ENCODE data around the gene ENTPD7.
A peak's percentile ranks its signal among the peaks of the same experiment; 100 is the strongest.

ENTPD7 gene

DNA sequence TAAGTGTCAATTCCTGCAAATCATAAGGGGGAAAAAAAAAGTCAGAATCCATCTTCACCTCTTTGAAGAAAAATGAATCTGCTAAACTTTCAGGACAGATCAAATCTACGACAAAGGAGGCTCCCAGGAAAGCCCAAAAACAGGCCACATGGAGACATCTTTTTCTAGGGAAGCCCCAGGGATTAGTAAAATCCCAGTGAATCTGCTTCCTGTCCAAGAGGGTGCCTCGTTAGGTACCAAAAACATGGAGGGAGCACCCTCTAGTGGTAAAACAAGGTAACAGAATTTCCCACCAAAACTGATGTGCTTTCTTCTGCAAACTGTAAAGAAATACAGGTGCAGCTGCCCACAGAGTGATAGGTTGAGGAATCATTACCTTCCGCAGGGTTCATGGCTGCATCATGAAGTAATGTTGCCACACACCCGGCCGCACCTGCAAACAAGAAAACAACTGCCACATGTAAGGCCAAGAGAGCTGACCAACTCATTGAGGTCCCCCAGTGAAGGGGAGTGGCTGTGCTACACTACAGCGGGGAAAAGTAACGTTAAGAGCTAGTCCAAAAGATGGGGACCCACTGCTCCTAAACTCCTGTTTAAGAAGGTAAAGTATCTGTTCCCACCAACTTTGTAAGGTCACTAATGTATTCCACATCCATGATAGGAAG is 47.0 kb upstream of the ENTPD7 start:
- Histone ChIP-seq H3K4me2 (ENCODE audit: insufficient read depth, low read length) (no peak overlapping the region), H3K36me3 (ENCODE audit: insufficient read depth, low read length) (peaks cover 58% of the 10 kb centered on the region), H3K79me2 (ENCODE audit: insufficient read depth, low read length) (peaks cover 18% of the 10 kb centered on the region), H3K4me1 (ENCODE audit: insufficient read depth, low read length) (peaks cover 14% of the 10 kb centered on the region), H2AFZ (ENCODE audit: low read depth, low read length) (peak overlapping the region; percentile 55; the same call in 1 of the 2 replicates), H3K27ac (ENCODE audit: low read length) (peak overlapping the region; percentile 36; the same call in 1 of the 2 replicates), H3K9ac (ENCODE audit: low read depth, low read length) (no peak overlapping the region), H3K4me3 (ENCODE audit: low read depth in 1 of 2, low read length in 2 of 2) (no peak overlapping the region), H3K9me3 (ENCODE audit: insufficient read depth, low read length, severe bottlenecking) (no peaks in the 10 kb centered on the region), H3K27me3 (ENCODE audit: insufficient read depth, low read length, poor library complexity) (no peaks in the 10 kb centered on the region), H4K20me1 (ENCODE audit: insufficient read depth, low read length) (peaks cover 29% of the 10 kb centered on the region)
- DNase-seq (peak; percentile 49), ATAC-seq (ENCODE audit: insufficient read depth, low read depth) (peak; percentile 83)
- TF ChIP-seq, protein P1, sequence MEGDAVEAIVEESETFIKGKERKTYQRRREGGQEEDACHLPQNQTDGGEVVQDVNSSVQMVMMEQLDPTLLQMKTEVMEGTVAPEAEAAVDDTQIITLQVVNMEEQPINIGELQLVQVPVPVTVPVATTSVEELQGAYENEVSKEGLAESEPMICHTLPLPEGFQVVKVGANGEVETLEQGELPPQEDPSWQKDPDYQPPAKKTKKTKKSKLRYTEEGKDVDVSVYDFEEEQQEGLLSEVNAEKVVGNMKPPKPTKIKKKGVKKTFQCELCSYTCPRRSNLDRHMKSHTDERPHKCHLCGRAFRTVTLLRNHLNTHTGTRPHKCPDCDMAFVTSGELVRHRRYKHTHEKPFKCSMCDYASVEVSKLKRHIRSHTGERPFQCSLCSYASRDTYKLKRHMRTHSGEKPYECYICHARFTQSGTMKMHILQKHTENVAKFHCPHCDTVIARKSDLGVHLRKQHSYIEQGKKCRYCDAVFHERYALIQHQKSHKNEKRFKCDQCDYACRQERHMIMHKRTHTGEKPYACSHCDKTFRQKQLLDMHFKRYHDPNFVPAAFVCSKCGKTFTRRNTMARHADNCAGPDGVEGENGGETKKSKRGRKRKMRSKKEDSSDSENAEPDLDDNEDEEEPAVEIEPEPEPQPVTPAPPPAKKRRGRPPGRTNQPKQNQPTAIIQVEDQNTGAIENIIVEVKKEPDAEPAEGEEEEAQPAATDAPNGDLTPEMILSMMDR (IDR thresholded peaks at IDR 0.05; ENCODE audit: borderline replicate concordance, extremely low read depth, low read length, poor library complexity, severe bottlenecking), result peak; percentile 88
- TF ChIP-seq EZH2 (IDR thresholded peaks at IDR 0.05; ENCODE audit: borderline replicate concordance, low read depth, low read length, severe bottlenecking), result no peak

DNA sequence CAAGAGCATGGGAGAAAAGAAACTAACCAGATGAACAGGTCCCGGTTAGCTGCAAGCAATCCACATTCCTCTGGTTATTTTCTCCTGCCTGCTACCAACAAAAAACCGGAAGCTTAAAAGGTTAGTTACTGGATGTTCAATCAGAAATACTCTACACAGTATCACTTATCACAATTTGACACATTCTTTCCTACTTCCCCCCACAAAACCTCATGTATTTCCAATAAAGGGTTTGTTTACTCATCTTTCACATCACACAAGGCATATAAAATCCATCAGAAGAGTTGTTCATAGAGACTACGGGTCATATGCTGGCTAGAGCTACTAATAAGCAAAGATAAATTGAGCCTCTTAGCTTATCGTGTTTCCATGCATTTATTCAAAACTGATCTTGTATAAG is 43.9 kb upstream of the ENTPD7 start:
- no peak overlapping the region for H3K4me2 ChIP-seq (ENCODE audit: insufficient read depth, low read length)
- H3K36me3 ChIP-seq (ENCODE audit: insufficient read depth, low read length), result peaks cover 67% of the 10 kb centered on the region
- peaks cover 48% of the 10 kb centered on the region for H3K79me2 ChIP-seq (ENCODE audit: insufficient read depth, low read length)
- H3K4me3 ChIP-seq (ENCODE audit: low read depth in 1 of 2, low read length in 2 of 2), result no peak overlapping the region
- no peak for TF ChIP-seq EZH2 (IDR thresholded peaks at IDR 0.05; ENCODE audit: borderline replicate concordance, low read depth, low read length, severe bottlenecking)
- TF ChIP-seq, protein P1 (IDR thresholded peaks at IDR 0.05; ENCODE audit: borderline replicate concordance, extremely low read depth, low read length, poor library complexity, severe bottlenecking), result no peak
- H3K27ac ChIP-seq (ENCODE audit: low read length), result no peak overlapping the region
- peaks cover 38% of the 10 kb centered on the region for H3K4me1 ChIP-seq (ENCODE audit: insufficient read depth, low read length)
- no peaks in the 10 kb centered on the region for H3K9me3 ChIP-seq (ENCODE audit: insufficient read depth, low read length, severe bottlenecking)
- no peaks in the 10 kb centered on the region for H3K27me3 ChIP-seq (ENCODE audit: insufficient read depth, low read length, poor library complexity)
- DNase-seq, result no peak
- H3K9ac ChIP-seq (ENCODE audit: low read depth, low read length), result no peak overlapping the region
- H4K20me1 ChIP-seq (ENCODE audit: insufficient read depth, low read length), result peaks cover 42% of the 10 kb centered on the region
- no peak for ATAC-seq (ENCODE audit: insufficient read depth, low read depth)
- no peak overlapping the region for H2AFZ ChIP-seq (ENCODE audit: low read depth, low read length)

DNA sequence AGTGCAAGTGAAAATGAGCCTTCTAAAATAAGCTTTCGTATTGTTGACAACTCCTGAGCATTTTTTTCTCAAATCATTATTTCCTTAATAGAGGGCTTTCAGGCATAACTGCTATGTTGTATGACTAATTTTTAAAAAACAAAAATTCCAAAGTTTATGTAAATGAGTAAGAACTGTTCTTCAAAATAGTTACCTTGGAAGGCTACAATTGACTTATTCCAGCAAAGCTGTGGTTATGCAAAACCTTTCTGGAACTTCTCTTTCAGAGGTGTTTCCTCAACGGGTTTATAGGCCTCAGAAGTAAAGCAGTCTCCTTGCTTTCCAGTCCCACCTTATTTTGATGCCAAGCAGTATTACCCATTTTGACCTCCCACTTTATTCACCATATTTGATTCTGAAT is 41.6 kb upstream of the ENTPD7 start:
- no peak for TF ChIP-seq EZH2 (IDR thresholded peaks at IDR 0.05; ENCODE audit: borderline replicate concordance, low read depth, low read length, severe bottlenecking)
- TF ChIP-seq, protein P1 (IDR thresholded peaks at IDR 0.05; ENCODE audit: borderline replicate concordance, extremely low read depth, low read length, poor library complexity, severe bottlenecking), result no peak
- Histone ChIP-seq H3K4me2 (ENCODE audit: insufficient read depth, low read length) (peak overlapping the region; percentile 88), H3K36me3 (ENCODE audit: insufficient read depth, low read length) (peaks cover 46% of the 10 kb centered on the region), H3K27me3 (ENCODE audit: insufficient read depth, low read length, poor library complexity) (no peaks in the 10 kb centered on the region), H3K9ac (ENCODE audit: low read depth, low read length) (peak overlapping the region; percentile 87), H3K4me1 (ENCODE audit: insufficient read depth, low read length) (peaks cover 49% of the 10 kb centered on the region), H3K9me3 (ENCODE audit: insufficient read depth, low read length, severe bottlenecking) (no peaks in the 10 kb centered on the region), H4K20me1 (ENCODE audit: insufficient read depth, low read length) (peaks cover 29% of the 10 kb centered on the region; the same call in 1 of the 2 replicates), H3K27ac (ENCODE audit: low read length) (peak overlapping the region; percentile 4; the same call in 1 of the 2 replicates), H2AFZ (ENCODE audit: low read depth, low read length) (no peak overlapping the region), H3K4me3 (ENCODE audit: low read depth in 1 of 2, low read length in 2 of 2) (peak overlapping the region in 1 of 2 experiments; percentile 75; a peak in 1 of 4 replicates), H3K79me2 (ENCODE audit: insufficient read depth, low read length) (peaks cover 54% of the 10 kb centered on the region)
- ATAC-seq (ENCODE audit: insufficient read depth, low read depth) (no peak), DNase-seq (no peak)
